ENCODE measurements around the gene DNMT3B. TPM values are rescaled to one million over a fixed set of nuclear protein-coding genes. Genes with fewer than 3 reads are reported as not detected.

The DNMT3B gene
- total and polyA plus RNA-seq, 4 donors = 0.31 to 3.1 (median 0.90) TPM

- ATAC-seq (ENCODE audit: insufficient read depth, low FRiP score) = no peak
- H3K27me3 ChIP-seq (ENCODE audit: control insufficient read depth in 3 of 3, insufficient read depth in 3 of 3, low read length in 2 of 3) = no peaks in the 10 kb centered on the region
- no peak for DNase-seq
Observed at GRCh38 chr20:32751293-32751692, 10.9 kb upstream of the DNMT3B start.

GRCh38 chr20:32751702-32752457 lies 10.3 kb upstream of the DNMT3B start:
- Histone ChIP-seq H3K27ac (ENCODE audit: low read depth in 1 of 2, low read length in 1 of 2) (no peak overlapping the region), H3K9ac (ENCODE audit: insufficient read depth in 1 of 2, low read length in 2 of 2) (peak overlapping the region in 1 of 2 donors; percentile 13), H3K4me3 (no peak overlapping the region), H3K27me3 (ENCODE audit: control insufficient read depth in 3 of 3, insufficient read depth in 3 of 3, low read length in 2 of 3) (no peaks in the 10 kb centered on the region), H3K36me3 (ENCODE audit: control insufficient read depth in 4 of 4, insufficient read depth in 4 of 4, low read length in 4 of 4) (no peaks in the 10 kb centered on the region), H3K4me1 (ENCODE audit: control insufficient read depth in 5 of 5, insufficient read depth in 5 of 5, low read length in 5 of 5) (no peaks in the 10 kb centered on the region), H3K9me3 (ENCODE audit: control insufficient read depth in 4 of 4, insufficient read depth in 3 of 4, low read length in 3 of 4) (no peaks in the 10 kb centered on the region)
- ATAC-seq (ENCODE audit: insufficient read depth, low FRiP score) (no peak), DNase-seq (no peak)
- WGBS, 2 donors = 93 to 94% methylated on average over 6 of the region's 6 CpGs
- no peak for TF ChIP-seq CTCF (IDR thresholded peaks at IDR 0.05; ENCODE audit: control extremely low read depth, extremely low read depth)

More at GRCh38 chr20:32751293-32751692, 10.9 kb upstream of the DNMT3B start:
- Histone ChIP-seq H3K4me3 (no peak overlapping the region), H3K4me1 (ENCODE audit: control insufficient read depth in 5 of 5, insufficient read depth in 5 of 5, low read length in 5 of 5) (no peaks in the 10 kb centered on the region), H3K9ac (ENCODE audit: insufficient read depth in 1 of 2, low read length in 2 of 2) (peak overlapping the region in 1 of 2 donors; percentile 13), H3K36me3 (ENCODE audit: control insufficient read depth in 4 of 4, insufficient read depth in 4 of 4, low read length in 4 of 4) (no peaks in the 10 kb centered on the region), H3K27ac (ENCODE audit: low read depth in 1 of 2, low read length in 1 of 2) (no peak overlapping the region), H3K9me3 (ENCODE audit: control insufficient read depth in 4 of 4, insufficient read depth in 3 of 4, low read length in 3 of 4) (no peaks in the 10 kb centered on the region)
- no peak for TF ChIP-seq CTCF (IDR thresholded peaks at IDR 0.05; ENCODE audit: control extremely low read depth, extremely low read depth)

- Histone ChIP-seq H3K9me3 (ENCODE audit: control insufficient read depth in 4 of 4, insufficient read depth in 3 of 4, low read length in 3 of 4) (no peaks in the 10 kb centered on the region), H3K4me3 (no peak overlapping the region), H3K4me1 (ENCODE audit: control insufficient read depth in 5 of 5, insufficient read depth in 5 of 5, low read length in 5 of 5) (no peaks in the 10 kb centered on the region), H3K27me3 (ENCODE audit: control insufficient read depth in 3 of 3, insufficient read depth in 3 of 3, low read length in 2 of 3) (no peaks in the 10 kb centered on the region), H3K27ac (ENCODE audit: low read depth in 1 of 2, low read length in 1 of 2) (no peak overlapping the region), H3K9ac (ENCODE audit: insufficient read depth in 1 of 2, low read length in 2 of 2) (no peak overlapping the region), H3K36me3 (ENCODE audit: control insufficient read depth in 4 of 4, insufficient read depth in 4 of 4, low read length in 4 of 4) (no peaks in the 10 kb centered on the region)
- DNase-seq (no peak), ATAC-seq (ENCODE audit: insufficient read depth, low FRiP score) (no peak)
- 59 to 66% methylated on average over 10 of the region's 10 CpGs for WGBS, 2 donors
- no peak for TF ChIP-seq CTCF (IDR thresholded peaks at IDR 0.05; ENCODE audit: control extremely low read depth, extremely low read depth)
Observed at GRCh38 chr20:32752458-32753250, 9.5 kb upstream of the DNMT3B start.
